ENCODE data around the gene CHRNB4. TPM values are rescaled to one million over a fixed set of nuclear protein-coding genes. Genes with fewer than 3 reads are reported as not detected.

Gene CHRNB4
- total and polyA plus RNA-seq, 2 donors (not counting 3 experiments of a cell fraction or from before 2014, with no cell fraction given) = 0.08 TPM; not detected in 1

GRCh38 chr15:78620021-78620526 is 20.9 kb downstream of the CHRNB4 start:
- intact Hi-C loops (cut with micrococcal nuclease) = no loop called here
- CTCF ChIA-PET = interaction anchor here (0.6 to 4.0 kb wide), 6 partner anchors 11 to 131 kb away, joined by 3 to 23 read pairs (median 4); no protein-coding TSS in a partner anchor
- DNase-seq (ENCODE audit: low read depth, low spot score) = no peak

More at GRCh38 chr15:78620021-78620526, 20.9 kb downstream of the CHRNB4 start:
- Histone ChIP-seq H3K9me1 (replicated peaks; ENCODE audit: control insufficient read depth, extremely low read depth, insufficient read depth, low read length) (no peaks in the 10 kb centered on the region), H3K9me3 (replicated peaks; ENCODE audit: control insufficient read depth, insufficient read depth, low read length) (no peaks in the 10 kb centered on the region), H3K4me3 (replicated peaks in 1 of 3; ENCODE audit: insufficient read depth in 1 of 3, low read depth in 1 of 3, low read length in 3 of 3) (peak overlapping the region in 1 of 3 experiments; percentile 5), H3K9ac (replicated peaks; ENCODE audit: extremely low read depth, insufficient read depth, low read length) (no peak overlapping the region), H3K27me3 (ENCODE audit: control insufficient read depth in 2 of 2, insufficient read depth in 2 of 2, low read length in 2 of 2) (peaks cover 30 to 46% of the 10 kb centered on the region in 2 experiments), H3K4me2 (ENCODE audit: insufficient read depth, low read length) (no peak overlapping the region), H2AFZ (ENCODE audit: low read depth, low read length) (peak overlapping the region; percentile 53), H3K36me3 (ENCODE audit: control insufficient read depth in 2 of 2, extremely low read depth in 1 of 2, insufficient read depth in 2 of 2, low read length in 2 of 2) (no peaks in the 10 kb centered on the region), H3K4me1 (ENCODE audit: control insufficient read depth, extremely low read depth, insufficient read depth, low read length) (no peaks in the 10 kb centered on the region), H3K27ac (ENCODE audit: insufficient read depth, low read depth, low read length) (no peak overlapping the region), H3K79me2 (ENCODE audit: control insufficient read depth, insufficient read depth, low read length) (no peaks in the 10 kb centered on the region), H4K20me1 (replicated peaks; ENCODE audit: control insufficient read depth, extremely low read depth, insufficient read depth, low read length) (no peaks in the 10 kb centered on the region)
- TF ChIP-seq POLR2AphosphoS5 (IDR thresholded peaks at IDR 0.05; ENCODE audit: insufficient read depth, low read depth, low read length) (no peak), EZH2 (IDR thresholded peaks at IDR 0.05; ENCODE audit: borderline replicate concordance, low read depth, low read length, severe bottlenecking) (peak; percentile 89), MYC (IDR thresholded peaks at IDR 0.05; ENCODE audit: low read depth, low read length) (no peak), CTCF (IDR thresholded peaks at IDR 0.05; ENCODE audit: extremely low read depth in 1 of 2, insufficient read depth in 1 of 2, low read depth in 1 of 2, low read length in 2 of 2) (peak; percentile 8 to 28), FOS (IDR thresholded peaks at IDR 0.05; ENCODE audit: borderline replicate concordance, insufficient read depth, low read length) (no peak), POLR2A (IDR thresholded peaks at IDR 0.05; ENCODE audit: low read depth, low read length) (no peak)
- no peak for FAIRE-seq
- dilution Hi-C loops (cut with MboI; ENCODE audit: extremely low pct_ligation_motif_present, low sequenced_read_pairs) = no loop called here
- no TSS peak for BruUV-seq (replicated peaks)
- POLR2A ChIA-PET = no interaction called here

Measured in endothelial cell of umbilical vein (primary cell).